HG03432 (cell line): ENCODE data around the gene UBXN7.
"Not testable (repeated sequence)": the region's sequence is repeated elsewhere in the genome, so short reads cannot be mapped to it uniquely, and the experiment has no call there.

Source experiments
- ATAC-seq: cut with Tn5 transposase; IDR thresholded peaks from one replicate; pipeline ENCODE4 v1.9.1; 2021; ENCODE audit warnings: mild to moderate bottlenecking, moderate library complexity; ENCODE audit not compliant: unreplicated experiment

UBXN7 gene

DNA sequence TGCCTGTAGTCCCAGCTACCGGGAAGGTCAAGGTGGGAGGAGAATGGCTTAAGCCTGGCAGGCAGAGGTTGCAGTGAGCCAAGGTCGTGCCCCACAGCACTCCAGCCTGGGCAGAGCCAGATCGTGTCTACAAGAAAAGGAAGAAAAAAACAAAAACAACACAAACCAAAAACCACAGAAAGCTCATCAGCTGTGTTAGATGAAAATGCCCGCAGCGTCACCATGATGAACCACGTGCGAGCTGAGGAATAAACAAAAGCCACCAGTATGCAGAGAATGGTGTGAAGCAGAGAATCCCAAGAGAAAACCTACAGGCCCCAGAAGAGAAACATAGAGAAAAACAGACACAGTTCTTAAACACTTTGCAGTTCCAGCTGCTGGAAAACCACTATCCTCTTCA, 74.3 kb downstream of the UBXN7 start:
- ATAC-seq = no peak

DNA sequence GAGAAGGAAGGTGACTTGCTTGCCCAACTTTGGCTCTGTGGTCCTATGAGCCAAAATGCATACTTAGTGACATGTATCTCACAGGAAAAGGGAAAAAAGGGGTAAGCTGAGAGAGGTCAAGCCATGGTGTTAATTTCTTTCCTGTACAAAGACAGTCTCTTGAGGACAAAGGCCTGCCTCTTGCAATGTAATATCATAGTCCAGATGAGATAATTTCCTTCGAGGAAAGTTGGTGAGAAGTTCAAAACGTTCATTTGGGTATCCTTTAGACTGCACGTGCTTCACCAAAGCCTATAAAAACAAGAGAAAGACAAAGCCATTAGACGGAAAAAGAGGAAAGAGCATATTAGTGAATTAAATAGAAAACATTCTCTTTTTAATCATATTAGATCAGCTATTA, 75.7 kb downstream of the UBXN7 start:
- no peak for ATAC-seq

DNA sequence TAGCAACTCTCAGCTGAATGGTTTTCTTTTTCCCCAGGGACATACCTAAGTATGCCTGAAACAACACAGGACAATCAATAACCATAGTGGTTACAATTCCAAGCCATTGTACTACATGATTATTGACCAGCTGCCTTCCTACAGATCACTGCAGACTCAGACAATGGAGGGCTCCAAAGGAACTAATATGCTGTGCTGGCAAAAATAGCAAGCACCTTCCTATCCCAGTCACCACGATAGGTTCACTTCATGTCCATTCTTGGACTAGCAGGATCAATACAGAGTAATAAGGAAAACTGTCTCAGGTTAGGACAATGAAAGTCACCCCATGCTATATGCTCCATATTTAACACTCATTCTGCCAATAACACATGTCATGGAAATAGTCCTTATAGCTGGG, 76.6 kb downstream of the UBXN7 start:
- no peak for ATAC-seq

DNA sequence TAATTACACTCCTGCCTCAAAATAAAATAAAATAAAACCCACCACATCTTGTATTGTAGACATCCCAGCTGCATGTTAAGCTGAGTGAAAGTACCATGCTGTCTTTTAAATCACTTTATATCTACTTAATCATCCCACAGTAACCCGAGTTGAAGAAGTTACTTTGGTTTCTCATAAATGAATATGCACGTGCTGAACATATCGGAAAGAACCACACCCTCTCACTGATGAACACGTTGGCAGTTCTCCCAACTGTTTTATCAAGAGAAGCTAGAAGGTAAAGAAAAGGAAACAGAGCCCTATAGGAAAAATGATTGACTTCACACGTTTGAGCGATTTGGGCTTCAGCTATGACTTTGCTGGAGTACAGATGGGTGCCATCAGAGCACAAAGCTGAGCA, 78.1 kb downstream of the UBXN7 start:
- no peak for ATAC-seq

DNA sequence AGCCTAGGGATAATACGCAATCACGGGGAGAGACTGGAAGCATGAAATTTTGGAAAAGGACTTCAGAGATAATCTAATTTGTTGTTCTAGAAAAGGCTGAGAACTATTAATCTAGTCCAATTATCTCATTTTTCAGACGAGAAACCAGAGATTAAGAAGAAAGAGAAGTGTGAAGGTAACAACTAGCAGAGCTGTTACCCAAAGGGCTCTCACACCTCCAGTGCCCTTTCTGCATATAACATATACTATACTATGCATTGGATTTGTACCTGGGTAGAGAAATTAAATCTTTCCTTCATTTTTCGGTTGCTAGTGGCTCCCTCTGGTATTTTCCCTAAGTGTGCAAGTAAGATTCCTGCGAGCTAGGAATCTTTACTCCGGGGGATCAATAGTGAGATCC, 80.7 kb downstream of the UBXN7 start:
- no peak for ATAC-seq

DNA sequence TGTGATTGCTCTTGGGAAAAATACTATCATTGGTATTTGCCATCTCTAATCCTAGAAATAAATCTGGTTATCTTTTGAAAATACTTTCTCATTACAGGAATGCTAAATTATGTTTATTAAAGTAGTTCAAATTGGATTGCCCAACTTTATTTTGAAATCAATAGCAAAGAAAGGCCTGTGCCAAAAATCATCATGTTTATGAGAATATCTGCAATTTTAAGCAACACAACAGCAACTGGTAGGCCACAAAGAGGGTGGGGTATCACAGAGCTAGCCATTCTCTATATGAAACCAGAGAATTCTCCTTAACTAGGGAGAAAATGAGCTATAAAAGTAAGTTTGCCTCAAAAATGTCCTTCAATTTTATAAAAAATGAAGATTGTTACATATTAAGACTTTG, 82.2 kb downstream of the UBXN7 start:
- no peak for ATAC-seq

DNA sequence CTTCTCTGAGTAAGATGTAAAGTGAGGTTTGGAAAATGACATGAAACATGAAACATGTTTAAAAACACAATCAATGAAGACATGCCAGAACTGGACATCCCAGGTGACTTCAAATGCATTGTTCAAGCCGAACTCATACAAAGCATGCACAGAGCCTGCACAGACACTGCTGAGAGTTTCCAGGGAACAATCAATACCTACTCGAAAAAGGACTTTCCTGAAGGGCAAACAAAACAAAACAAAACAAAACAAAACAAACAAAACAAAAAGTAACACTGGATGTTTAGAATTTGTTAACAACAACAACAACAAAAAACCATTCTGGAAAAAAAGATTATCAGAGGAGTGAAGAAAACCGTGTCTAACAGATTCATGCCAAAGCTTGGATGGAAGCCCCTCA, 83.5 kb downstream of the UBXN7 start:
- ATAC-seq = no peak

DNA sequence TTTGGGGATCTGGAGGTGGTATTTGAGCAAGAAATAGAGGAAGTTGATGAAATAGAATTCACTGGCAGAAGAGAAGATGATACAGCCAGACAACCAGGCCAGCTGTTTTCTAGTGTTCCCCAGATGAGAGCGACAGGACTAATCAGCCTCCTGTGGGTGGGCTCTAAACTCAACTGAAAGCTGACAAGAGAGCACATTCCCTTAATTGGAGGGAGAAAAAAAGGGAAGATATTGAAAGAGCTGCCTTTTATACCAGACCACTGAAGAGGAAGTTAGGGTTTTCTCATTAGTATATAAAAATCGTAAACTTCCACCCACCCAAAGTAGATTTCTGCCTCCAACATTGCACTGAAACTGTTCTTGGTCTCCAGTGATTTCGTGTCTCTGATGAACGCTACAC, 87.6 kb downstream of the UBXN7 start:
- no peak for ATAC-seq

DNA sequence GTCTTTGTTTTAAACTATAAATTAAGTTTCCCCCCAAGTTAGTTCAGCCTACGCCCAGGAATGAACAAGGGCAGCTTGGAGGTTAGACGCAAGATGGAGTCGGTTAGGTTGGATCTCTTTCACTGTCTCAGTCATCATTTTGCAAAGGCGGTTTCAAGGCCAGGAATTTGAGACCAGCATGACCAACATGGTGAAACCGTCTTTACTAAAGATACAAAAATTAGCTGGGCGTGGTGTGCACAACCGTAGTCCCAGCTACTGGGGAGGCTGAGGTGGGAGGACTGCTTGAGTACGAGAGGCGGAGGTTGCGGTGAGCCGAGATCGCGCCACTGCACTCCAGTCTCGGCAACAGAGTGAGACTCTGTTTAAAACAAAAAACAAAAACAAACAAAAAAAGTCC, 88.3 kb downstream of the UBXN7 start:
- ATAC-seq = not testable (repeated sequence)

DNA sequence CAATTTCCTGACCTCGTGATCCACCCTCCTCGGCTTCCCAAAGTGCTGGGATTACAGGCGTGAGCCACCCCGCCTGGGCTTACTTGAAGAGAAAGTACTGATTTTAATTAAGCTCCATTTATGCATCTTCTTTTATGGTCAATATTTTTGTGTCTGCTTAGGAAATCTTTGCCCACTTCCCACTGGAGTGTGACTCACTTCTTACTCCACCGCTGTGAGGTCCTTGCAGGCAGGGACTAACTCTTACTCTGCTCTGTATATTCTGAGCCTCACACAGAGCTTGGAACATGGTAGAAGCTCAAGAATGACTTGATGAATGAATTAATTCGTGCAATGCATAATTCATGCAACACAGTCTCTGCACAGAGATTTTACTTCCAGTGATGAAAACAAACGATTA, 91.1 kb downstream of the UBXN7 start:
- ATAC-seq = no peak

DNA sequence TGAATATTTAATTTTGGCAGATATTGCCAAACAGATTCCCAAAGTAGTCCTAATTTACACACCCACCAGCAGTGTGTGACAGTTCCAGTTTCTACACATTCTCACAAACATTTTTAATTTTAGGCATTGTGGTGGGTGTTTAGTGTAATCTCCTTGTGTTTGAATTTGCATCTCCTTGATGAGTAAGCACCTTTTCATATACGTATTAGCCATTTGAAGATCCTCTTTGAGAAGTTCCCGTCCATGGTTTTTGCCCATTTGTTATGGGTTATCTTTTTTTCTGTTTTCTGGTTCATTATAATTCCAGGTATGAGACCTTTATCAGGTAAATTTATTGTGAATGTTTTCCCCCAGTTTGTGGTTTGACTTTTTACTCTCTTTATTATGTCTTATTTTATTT, 91.8 kb downstream of the UBXN7 start:
- no peak for ATAC-seq

DNA sequence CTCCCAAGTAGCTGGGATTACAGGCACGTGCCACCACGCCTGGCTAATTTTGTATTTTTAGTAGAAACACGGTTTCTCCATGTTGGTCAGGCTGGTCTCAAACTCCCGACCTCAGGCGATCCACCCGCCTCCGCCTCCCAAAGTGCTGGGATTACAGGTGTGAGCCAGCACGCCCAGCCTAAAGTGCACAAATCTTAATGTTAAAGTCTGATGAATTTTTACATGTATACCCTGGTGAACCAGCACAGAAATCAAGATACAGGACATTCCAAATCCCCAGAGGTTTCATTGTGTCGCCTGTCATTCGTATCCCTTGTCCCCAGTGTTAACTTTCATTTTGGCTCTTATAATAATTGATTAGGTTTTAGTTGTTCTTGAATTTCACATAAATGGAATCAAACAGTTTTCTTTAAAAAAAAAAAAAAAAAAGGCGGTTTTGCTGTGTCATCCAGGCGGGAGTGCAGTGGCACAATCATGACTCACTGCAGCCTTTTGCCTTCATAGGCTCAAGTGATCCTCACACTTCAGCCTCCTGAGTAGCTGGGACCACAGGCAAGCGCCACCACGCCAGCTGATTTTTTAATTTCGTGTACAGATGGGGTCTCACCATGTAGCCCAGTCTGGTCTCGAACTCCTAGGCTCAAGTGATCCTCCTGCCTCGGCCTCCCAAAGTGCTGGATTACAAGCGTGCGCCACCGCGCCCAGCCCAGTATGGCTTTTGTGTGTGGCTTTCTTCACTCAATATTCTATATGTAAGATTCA, 92.6 kb downstream of the UBXN7 start:
- no peak for ATAC-seq

DNA sequence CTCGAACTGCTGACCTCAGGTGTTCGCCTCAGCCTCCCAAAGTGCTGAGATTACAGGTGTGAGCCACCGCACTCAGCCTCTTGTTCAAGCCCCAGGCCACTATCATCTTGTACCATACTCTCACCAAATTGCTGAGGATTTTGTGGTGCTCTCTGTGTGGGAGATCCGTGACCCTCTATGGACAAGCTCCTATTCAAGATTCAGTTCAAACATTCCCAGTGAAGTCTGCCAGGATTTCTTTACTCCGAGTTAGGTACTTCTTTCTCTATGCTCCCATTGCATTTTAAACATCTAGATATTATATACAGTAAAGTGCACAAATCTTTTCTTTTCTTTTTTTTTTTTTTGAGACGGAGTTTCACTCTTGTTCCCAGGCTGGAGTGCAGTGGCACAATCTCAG, 93.2 kb downstream of the UBXN7 start:
- ATAC-seq = no peak

DNA sequence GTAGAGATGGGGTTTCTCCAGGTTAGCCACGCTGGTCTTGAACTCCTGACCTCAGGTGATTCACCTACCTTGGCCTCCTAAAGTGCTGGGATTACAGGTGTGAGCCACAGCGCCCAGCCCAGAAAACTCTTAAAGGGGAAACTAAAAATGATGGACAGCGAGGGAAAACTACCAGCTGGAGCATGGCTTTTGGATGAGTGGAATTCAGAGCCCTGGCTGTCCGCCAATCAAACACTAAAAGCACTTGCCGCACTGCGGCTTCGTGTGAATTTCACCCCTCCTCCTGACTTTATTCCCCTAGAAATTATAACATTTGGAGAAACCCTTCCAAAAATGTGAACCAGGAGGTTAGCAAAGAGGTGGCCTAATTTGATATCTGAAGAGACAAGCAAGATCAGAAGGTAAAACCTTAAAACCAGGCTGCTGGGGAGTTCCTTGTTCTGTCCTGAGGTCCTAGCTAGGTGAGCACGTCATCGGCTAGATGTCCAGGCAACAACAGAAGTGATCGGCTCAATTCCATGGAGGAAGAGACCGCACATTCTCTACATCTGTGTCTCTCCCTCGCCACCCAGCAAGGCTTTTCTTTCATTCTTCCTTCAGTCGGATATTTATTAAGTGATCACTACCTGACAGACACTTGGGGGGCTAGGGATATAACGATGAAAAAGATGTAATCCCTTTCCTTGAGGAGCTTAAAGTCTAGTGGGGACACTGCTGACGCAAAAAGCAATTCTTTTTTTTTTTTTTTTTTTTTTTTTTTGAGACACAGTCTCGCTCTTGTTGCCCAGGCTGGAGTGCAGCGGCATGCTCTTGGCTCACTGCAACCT, 95.7 kb downstream of the UBXN7 start:
- no peak for ATAC-seq

DNA sequence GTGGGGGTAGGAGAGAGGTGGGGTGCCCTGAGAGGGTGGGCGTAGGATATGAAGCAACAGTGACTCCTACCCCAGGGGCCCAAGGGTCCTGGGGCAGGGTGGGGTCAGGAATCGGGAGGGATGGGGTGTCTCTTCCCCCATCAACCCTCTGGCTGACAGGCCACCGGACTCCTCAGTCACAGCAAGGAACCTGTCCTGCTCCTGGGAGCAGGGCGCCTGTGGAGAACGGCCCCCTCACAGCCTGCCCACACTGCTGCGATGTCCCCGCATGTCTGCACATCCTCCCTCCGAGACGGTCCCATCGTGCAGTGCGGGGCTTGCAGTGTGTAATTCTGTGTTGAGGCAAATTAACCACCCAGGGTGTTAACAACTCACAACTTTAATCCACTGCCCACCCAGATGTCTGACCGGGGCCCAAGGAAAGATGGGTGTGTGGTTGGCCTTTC, 96.7 kb downstream of the UBXN7 start:
- no peak for ATAC-seq

DNA sequence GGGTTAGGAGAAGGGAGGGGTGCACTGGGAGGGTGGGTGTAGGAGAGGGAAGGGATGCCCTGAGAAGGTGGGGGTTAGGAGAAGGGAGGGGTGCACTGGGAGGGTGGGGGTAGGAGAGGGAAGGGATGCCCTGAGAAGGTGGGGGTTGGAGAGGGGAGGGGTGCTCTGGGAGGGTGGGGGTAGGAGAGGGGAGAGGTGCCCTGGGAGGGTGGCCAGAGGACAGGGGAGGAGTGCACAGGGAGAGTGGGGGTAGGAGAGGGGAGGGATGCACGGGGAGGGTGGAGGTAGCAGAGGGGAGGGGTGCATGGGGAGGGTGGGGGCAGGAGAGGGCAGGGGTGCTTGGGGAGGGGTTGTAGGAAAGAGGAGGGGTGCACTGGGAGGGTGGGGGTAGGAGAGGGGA, 97.2 kb downstream of the UBXN7 start:
- ATAC-seq = no peak

DNA sequence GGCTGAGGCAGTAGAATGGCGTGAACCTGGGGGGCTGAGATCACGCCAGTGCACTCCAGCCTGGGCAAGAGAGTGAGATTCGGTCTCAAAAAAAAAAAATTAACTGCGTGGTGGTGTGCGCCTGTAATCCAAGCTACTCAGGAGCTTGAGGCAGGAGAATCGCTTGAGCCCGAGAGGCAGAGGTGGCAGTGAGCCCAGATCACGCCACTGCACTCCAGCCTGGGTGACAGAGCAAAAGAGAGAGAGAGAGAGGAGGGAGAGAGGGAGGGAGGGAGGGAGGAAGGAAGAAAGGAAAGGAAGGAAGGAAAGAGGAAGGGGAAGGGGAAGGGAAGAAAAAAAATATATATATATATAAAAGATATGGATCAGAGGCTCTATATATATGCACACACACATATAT, 100.1 kb downstream of the UBXN7 start:
- no peak for ATAC-seq

DNA sequence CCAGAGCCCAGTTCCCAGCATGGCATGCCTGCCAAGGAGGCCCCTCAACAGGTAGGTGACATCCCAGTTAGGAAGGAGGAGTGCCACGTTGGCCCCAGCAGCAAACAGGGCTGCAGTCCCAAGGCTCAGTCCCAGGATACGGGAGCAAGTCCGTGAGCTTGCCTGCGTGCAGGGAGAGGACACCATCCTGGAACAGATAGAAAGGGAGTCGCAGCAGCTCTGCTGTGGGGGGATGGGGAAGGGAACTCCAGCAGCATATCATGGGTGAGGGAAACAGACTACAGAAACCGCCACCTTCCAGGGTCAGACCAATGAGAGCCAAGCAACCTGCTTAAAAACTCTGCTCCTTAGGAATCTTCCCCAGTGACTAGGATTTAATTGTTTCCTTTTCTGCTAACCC, 104.8 kb downstream of the UBXN7 start:
- ATAC-seq = no peak

DNA sequence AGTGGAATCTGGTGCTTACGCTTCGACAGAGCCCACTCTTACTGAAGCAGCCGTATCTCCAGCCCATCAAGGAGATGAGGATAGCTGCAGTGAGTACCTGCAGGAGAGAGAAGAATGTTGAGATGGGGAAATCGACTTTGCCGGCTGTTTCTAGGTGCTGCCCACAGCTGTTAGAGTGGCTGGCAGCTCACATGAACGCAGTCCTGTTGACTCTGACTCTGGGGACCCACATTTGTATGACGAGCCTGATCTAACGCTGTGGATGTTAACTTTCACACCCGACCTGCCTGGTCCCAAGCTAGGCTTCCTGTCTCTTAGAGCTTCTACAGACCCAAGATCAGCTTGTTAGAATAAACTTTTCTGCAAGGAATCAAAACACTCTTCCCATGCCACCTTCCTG, 105.3 kb downstream of the UBXN7 start:
- no peak for ATAC-seq

DNA sequence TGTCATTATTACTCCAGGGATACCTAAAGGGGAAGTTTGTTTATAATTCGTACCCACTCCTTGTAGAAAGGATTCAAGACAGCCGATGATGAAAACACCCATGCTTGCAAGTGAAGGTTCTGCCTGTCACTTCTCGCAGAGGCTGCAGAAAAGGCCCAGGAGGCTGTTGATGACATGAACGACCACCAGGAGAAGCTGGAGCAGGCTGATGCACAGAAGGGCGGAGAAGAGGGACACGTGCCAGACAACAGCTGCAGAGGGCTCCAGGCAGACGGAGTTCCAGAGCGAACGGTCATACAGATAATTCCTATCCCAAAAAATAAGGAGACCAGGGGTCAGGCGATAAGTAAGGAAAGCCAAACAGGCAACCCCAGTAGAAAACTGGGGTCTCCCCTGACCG, 108.5 kb downstream of the UBXN7 start:
- no peak for ATAC-seq

DNA sequence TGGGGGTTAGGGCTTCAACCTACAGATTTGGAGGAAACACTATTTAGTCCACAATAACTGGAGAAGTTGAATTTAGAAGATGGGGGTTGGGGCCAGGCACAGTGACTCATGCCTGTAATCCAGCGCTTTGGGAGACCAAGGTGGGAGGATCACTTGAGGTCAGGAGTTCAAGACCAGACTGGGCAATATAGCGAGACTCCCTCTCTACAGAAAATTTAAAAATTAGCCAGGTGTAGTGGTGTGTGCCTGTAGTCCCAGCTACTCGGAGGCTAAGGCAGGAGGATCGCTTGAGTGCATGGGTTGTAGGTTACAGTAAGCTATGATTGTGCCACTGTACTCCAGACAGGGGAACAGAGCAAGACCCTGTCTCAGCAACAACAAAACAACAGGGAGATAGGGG, 109.2 kb downstream of the UBXN7 start:
- ATAC-seq = no peak

DNA sequence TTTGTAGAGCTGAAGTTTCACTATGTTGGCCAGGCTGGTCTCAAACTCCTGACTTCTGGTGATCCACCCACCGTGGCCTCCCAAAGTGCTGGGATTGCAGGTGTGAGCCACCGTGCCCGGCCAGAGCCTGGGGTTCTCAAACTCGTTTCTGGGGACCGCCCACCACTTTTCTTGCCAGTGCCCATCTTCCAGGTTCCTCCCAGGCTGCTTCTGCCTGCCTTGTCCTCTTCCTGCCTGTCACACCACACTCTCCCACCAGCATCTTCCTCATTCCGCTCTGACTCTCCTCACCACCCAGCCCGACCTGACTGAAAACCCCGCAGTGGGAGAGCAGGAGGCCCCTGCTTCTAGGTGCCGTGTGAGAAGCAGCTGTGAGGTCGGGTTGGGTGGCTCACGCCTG, 111.1 kb downstream of the UBXN7 start:
- ATAC-seq = no peak
